GM12801 (cell line): ENCODE data around the gene PLG.

Experiments
- TF ChIP-seq, protein P1 (sequence below): IDR thresholded peaks from one replicate; pipeline ENCODE4 v1.5.1; 2011; ENCODE audit warnings: control low read depth; ENCODE audit not compliant: insufficient read length; ENCODE audit errors: extremely low read depth

PLG gene

DNA sequence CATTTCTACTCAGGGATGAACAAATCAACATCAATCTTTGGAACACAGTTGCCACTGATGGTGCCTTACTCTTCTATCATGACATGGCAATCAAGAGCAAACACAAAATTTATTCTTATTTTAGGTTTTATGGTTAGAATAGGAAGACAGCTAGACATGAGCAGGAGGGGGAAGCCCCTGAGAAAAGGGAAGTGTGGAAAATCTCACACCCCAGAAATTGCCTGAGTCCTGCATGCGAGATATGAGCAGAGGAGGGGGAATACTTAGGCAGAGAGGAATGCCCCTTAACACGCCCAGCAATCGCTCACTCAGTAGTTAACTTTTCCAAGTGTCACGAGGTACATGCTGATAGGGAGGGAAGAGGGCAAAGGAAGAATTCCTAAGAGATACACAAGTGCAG lies 79.3 kb downstream of the PLG start:
- TF ChIP-seq, protein P1, sequence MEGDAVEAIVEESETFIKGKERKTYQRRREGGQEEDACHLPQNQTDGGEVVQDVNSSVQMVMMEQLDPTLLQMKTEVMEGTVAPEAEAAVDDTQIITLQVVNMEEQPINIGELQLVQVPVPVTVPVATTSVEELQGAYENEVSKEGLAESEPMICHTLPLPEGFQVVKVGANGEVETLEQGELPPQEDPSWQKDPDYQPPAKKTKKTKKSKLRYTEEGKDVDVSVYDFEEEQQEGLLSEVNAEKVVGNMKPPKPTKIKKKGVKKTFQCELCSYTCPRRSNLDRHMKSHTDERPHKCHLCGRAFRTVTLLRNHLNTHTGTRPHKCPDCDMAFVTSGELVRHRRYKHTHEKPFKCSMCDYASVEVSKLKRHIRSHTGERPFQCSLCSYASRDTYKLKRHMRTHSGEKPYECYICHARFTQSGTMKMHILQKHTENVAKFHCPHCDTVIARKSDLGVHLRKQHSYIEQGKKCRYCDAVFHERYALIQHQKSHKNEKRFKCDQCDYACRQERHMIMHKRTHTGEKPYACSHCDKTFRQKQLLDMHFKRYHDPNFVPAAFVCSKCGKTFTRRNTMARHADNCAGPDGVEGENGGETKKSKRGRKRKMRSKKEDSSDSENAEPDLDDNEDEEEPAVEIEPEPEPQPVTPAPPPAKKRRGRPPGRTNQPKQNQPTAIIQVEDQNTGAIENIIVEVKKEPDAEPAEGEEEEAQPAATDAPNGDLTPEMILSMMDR, result no peak

DNA sequence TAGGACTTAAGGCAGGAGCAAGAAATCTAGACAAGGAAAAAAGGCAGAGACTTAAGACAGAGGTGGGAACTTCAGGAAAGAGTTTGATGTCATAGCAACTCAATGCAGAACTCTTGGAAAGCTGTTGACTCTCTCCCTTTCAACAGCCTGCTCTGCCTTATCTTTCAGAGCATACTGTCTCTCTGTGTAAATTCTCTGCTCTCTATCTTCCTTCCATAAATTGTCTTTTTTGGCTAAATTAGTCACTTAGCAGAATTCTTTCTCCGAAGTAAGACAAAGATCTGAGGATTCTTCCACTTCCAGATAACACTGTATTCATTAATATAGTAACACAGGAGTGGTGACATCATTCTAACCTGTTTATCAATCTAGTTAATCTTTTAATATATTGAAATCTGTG lies 80.2 kb downstream of the PLG start:
- TF ChIP-seq, protein P1, result no peak

DNA sequence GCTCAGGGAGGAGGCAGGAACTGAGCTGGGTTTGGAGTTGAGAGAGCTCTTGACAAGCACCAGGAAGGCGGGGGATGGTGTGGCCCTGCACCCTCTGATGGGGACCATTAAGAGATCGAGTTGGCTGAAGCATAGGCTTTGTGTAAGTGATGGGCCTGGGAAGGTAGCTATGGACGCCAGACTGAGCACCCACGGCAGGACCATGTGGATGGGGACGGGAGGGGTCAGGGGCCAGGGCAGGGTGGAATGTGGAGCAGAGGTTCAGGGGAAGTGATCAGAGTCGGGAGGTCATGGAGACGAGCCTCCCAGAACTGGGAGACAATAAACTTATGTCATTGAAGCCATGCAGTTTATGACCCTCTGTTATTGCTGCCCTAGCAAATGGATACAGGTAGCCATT lies 81.7 kb downstream of the PLG start:
- TF ChIP-seq, protein P1, result no peak

DNA sequence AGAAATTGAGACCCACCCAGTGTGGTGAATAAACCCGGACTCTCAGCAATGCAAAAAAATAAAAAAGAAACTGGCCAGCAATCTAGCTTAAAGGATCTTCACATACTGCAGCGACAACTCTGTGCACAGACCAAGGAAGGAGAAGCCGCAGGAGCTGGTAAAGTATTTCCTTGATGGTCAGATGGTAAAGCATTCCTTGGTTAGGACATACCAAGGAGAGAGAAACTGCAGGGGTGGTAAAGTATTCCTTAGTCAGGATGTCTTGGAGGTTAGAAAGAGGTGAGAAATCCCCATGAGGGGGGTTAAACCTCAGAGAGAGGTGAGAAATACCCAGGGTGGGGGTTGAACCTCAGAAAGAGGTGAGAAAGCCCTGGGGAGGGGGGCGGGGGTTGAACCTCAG lies 86.8 kb downstream of the PLG start:
- TF ChIP-seq, protein P1, result no peak

DNA sequence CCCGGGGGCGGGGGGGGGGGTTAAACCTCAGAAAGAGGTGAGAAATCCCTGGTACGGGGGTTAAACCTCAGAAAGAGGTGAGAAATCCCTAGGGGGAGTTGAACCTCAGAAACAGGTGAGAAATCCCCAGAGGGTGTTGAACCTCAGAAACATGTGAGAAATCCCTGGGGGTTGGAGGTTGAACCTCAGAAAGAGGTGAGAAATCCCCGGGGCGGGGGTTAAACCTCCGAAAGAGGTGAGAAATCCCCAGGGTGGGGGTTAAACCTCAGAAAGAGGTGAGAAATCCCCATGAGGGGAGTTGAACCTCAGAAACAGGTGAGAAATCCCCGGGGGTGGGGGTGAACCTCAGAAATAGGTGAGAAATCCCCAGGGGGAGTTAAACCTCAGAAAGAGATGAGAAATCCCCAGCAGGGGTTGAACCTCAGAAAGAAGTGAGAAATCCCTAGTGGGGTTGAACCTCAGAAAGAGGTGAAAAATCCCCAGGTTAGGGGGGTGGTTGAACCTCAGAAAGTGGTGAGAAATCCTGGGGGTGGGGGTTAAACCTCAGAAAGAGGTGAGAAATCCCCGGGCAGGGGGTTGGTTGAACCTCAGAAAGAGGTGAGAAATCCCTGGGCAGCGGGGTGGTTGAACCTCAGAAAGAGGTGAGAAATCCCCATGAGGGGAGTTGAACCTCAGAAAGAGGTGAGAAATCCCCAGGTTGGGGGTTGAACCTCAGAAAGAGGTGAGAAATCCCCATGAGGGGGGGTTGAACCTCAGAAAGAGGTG lies 87.4 kb downstream of the PLG start:
- TF ChIP-seq, protein P1, result no peak

DNA sequence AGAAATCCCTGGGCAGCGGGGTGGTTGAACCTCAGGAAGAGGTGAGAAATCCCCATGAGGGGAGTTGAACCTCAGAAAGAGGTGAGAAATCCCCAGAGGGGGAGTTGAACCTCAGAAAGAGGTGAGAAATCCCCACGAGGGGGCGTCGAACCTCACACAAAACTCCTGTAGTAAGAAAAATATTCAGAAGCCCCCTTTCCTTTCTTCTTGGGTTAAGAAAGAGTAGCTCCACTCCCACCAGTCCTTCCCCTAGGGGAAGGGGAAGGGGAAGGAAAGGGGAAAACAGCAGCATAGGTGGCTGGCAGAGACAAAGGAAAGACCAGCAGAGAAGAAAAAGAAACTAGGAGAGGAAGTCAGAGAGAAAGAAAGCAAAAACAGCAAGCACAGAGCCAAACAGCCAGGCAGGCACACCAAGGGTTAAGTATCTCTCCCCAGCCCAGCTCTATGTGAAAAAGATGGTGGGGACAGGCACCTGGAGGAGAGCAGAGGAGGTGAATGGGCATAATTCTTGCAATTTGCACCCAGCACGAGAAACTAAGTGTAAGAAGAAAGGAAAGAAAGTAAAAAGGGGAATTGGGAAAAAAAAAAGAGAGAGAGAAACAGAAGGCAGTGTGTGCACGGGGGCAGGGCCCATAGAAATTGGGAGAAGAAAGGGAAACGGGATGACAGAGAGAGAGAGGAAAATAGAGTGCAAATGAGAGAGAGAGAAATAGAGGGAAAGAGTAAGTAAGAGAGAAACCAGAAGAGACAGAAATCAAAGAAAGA lies 88.2 kb downstream of the PLG start:
- TF ChIP-seq, protein P1, result no peak

DNA sequence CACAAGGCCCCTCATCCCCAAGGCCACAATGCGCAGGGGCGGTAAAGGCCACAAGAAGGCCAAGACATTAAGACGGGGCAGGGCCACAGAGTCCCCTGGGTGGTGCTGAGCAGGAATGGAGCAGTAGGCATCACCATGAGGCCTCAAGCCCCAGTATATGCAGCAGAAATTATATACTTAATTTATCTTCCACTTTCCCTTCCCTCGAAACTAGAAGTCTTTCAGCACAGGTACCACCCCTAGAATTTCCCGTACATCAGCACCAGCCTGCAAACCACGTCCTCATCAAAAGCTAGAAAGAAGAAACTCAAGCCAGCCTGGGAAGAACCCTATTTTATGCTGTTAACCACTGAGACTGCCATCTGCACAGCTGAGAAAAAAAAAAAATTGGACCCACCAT lies 89.4 kb downstream of the PLG start:
- TF ChIP-seq, protein P1, result no peak
